ENCODE data around the gene GIGYF2.

The GIGYF2 gene

DNA sequence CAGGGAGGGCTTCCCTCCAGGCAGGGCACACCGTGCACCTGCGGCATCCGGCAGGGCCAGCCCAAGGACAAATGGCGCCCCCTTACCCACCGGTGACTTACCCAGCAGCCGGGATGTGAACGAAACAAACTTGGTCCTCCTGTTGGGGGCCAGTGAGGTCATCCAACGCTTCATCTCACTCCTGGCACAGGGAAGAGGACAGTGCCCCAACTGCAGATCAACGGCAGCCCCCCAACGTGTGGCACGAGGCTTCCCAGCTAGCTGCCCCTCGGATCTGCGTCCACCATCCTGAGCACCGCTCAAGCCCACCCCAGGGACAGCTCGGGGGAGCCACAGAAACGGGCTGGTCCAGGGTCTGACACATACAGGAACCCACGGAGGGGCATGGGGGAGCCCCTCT, 185.0 kb downstream of the GIGYF2 start:
- DNase-seq (ENCODE audit: low spot score), result no peak

DNA sequence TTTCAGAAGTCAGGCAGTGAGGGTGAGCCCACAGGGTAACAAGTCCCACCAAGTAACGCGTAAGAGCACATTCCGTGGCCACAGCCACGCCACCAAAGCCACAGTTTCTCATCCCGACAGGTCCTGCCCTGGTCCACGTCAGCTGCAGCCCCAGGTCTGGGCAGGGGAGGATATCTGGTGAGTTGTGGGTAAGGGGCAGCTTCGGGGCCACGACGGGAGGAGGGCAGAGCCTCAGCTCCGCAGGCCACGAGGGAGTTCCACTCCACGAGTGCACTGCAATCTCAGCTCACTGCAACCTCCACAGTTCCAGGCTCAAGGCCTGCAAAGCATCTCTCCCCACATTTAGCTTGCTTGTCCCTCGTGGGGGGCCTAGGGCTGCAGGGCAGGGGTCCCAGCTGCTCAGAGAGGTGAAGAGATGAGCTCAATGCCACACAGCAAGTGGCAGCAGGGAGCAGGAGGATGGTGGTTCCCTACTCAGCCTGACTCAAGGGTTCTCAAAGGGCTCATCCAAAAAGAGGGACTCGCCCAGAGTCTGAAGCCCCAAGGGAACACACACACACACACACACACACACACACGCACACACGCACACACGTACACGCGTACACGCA, 185.5 kb downstream of the GIGYF2 start:
- no peak for DNase-seq (ENCODE audit: low spot score)

DNA sequence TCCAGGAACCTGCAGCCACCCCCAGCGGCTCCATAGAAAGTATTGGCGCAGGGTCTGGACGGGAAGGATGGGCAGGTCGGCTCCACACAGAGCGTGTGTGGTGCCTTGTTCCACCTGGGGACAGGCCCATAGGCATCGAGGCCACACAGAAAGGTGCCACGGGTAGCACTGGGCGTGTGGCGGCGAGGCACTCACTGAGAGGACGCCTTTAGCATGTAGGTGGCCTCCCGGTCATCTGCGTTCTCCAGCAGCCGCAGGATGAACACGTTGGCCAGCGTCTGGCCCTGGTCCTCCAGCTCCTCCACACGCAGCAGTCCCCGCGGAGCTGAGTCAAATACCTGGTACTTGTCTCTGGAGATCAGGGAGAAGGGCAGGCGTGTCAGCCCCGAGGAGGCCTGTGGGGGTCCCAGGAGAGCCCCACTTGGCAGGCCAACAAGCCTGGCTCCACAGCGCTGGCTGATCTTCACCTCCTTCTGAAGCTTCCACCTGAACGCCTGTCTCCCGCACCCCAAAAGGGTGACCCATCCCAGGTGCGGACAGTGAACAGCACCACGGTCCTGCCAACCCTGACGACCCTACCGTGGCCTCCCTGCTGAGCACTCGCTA, 186.1 kb downstream of the GIGYF2 start:
- no peak for DNase-seq (ENCODE audit: low spot score)

DNA sequence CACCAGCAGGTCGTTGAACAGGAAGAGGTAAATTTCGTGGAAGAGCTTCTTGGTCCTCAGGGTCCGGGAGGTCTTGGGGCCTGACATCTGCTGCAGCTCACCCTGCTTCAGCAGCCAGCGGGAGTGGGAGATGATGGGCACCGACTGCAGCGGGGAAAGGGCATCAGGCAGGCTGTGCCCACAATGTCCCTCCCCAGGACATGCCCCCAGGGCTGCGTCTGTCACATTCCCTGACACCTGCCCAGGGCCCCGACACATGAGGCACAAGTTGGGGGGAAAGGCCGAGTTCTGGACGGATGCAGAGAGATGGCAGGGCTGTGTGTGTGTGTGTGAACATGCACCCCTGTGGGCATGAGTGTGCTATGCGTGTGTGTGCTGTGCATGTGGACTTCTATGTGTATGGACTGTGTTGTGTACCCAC, 186.9 kb downstream of the GIGYF2 start:
- no peak for DNase-seq (ENCODE audit: low spot score)

DNA sequence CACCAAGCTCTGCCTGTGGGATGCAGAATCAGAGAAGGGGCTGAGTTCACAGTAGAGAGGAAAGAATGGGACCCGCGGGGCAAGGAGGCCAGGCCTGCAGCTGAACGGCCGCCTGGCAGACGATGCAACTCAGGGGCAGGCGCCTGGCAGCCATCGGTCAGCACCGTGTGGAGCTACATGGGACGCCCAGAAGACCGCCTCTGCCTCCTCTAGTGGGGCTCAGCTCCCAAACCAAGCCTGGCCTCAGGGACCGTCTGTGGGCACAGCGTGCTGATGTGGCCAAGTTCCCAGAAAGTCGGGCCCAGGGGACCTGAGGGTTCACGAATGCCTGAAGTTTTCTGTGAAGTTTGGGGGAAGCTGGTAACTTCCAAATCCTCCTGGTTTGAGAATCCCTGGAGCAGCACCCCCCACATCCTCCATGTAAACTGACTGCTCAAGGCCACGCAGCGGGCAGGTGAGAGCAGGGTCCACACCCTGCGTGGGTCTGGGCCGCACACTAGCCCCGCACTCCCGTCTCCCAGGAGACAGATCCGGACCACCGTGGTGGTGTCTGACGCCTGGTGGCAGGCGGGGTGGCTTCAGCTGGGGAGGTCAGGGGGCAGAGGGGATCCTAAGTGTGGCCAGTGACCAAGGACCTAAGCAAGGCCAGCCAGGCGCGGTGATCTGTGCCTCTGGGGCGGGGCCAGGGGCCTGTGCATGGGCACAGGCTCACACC, 187.6 kb downstream of the GIGYF2 start:
- no peak for DNase-seq (ENCODE audit: low spot score)

DNA sequence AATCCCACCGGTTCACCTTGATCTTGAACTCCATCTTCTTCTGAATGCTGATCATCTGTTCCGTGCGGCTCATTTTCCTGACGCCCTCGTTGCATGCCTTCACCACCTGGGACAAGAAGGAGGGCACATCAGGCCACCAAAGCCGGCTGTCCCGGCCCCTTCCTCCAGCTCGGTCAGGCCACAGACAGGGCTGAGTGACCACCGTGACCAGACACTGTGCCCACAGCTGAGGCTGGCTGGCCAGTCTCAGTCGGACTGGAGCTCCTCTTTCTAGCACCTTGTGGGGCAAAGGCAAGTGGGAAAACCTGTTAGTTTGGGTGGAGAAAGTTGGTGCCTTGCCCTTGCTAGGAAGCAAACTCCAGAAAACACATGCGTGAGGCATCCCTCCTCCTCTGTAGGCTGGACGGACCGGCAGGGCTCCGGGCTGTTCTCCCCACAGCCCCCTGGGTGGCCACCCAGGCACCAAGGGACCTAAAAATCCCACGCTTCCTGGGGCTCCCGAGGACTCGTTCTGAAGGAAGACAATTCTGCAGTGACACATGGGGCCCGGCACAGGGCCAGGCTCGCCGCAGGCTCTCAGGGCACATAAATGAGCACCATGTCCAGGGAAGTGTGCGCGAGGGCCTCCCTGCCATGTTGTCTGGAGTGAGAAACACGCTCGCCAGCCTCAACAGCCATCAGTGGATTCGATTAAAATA, 188.3 kb downstream of the GIGYF2 start:
- no peak for DNase-seq (ENCODE audit: low spot score)

DNA sequence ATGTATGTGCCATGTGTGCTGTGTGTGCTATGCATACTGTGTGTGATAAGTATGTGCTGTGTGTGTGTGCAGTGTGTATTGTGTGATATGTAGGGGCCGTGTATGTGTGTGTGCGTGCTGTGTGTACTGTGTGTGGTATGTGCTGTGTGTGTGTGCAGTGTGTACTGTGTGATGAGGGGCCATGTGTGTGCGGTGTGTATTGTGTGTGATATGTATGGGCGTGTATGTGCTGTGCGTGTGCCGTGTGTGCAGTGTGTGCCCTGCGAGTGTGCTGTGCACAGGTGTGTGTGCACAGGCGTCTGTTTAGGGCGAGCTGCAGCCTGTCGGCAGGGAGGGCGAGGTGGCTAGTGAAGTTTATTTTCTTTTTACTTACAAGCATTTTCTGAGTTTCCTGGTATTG, 189.0 kb downstream of the GIGYF2 start:
- DNase-seq (ENCODE audit: low spot score), result no peak

DNA sequence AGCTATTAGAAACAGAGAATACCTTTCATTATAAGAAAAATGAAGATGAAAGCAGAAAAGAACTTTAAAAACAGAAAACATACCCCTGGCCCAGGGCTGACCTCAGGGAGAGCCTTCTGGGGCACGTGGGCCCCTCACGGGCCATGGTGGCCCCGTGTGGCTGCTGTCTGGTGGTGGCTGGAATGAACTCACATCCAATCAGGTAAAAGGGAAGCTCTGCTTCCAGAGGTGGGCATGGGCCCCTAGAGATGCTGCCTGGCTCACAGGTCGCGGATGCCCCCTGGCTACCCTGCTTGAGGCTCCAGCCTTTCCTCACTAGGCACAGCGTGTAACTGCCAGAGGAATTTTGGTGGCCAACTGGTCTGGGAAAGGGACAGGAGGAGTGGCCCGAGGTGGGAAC, 189.5 kb downstream of the GIGYF2 start:
- peak; percentile 39 for DNase-seq (ENCODE audit: low spot score)

DNA sequence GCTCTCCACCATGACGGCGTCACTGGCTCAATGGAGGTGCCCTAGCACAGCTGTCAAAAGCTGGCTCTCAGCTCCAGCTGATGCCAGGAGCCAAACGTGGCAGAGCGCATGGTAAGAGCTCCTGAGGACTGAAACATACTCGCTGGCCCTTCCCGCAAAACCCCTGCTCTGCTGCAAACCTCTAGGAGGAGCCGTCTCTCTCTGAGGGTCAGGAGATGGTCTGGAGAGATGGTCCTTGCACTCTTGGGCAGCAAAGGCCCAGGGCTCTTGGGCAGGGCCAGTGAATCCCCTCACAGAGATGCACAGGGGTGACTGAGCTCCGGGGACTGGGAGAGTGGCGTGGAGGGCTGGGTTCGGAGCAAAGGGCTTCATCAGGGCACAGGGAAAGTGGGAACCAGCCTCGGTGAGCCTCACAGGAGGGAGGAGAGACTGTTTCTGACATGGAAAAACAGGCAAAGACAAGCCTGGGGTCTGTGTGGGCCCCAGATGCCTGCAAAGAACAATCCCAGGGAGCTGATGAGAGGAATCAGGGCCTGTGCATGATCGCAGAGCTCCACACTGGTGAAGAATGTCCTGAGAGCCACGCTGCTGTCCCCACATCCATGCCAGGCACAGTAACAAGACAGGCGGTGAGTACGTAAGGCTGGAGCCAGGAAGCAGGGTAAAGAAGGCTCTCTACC, 190.2 kb downstream of the GIGYF2 start:
- peak; percentile 58 for DNase-seq (ENCODE audit: low spot score)

DNA sequence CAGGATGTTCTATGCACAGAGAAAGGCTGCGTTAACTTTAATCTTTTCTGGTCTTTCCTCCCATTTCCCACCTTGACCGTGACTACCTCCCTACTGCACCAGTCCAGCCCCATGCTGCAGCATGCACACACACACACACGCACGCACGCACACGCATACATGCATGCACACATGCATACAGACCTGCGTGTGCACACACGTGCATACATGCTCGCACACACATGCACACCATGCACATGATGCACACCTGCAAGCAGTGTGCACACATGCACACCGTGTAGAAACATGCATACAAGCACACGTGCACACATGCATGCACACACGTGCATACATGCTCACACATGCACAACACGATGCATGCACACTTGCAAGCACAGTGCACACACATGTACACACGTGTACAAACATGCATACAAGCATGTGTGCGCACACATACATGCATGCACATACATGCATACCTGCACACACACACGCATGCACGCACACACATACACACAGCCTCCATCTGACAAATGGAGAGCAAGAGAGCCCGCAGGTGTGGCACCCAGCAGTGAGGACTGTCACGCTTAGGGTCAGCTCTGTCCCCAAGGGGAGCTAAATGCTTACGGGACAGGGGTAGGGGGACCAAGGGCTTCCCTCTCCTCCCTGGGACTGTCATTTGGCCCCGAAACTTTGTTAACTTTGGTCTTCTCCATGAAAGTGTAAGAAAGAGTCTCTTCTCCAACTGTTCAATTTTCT, 191.1 kb downstream of the GIGYF2 start:
- DNase-seq (ENCODE audit: low spot score), result no peak

DNA sequence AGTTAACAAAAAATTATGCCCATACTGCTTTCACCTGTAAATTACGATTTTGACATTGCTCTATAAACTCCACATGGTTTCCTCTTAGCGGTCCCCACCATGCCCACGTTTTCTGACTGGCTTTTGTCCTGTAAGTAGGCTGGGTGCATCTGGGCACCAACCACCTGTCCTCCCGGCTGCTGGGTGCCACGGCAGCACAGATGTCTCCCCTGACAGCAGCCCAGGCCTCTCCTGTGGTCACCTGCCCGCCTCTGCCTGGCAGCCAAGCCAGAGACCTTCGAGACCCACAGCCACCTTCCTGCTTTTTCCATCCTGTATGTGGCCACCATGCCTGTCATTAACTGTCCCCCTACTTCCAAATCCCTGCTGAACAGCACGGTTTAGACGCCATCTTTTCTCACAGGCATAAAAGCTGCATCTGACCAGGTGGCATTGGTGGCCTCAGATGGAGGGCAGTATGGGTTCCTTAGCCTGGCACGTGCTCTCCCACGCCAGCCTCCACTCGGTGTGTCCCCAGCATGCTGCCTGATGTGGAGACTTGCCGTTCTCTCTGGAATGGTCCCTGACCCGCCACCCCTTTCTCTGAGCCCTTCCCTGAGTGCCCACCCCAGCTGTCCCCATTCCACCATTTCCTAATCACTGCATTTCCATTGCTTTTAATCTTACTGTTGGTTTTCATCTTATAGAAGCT, 191.9 kb downstream of the GIGYF2 start:
- peak; percentile 34 for DNase-seq (ENCODE audit: low spot score)

DNA sequence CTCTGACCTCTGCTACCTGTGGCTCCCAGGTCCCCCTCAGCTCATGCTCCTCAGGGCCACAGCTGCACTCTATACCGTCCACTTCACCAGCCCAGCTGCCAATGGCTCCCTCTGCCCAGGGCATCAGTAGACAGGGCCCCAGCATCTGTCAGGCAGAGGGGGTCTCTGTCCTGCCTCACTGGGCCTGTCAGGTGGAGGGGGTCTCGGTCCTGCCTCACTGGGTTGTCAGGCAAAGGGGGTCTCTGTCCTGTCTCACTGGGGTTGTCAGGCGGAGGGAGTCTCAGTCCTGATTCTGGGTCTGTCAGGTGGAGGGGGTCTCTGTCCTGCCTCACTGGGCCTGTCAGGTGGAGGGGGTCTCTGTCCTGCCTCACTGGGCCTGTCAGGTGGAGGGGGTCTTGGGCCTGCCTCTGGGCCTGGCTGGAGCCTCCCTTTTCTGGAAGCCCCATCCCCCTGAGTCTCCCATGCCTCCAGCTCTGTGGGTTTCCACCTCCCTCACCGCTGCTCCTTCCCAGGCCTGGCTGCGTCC, 192.8 kb downstream of the GIGYF2 start:
- peak; percentile 43 for DNase-seq (ENCODE audit: low spot score)

DNA sequence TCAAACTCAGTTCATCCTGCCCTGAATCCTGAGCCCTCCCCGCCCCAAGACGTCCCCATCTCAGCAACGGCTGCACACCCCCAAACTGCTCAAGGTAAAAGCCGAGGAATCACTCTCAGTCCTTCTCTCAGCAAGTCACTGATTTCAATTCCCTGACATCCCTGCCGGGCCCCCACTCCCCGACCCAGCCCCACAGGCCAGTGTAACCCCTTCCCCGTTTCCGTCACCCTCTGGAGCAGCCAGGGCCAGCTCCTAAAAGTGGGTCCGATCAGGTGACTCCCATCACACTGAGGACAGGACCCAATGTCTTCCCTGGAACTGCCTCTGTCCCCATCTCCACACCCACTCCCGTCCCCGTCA, 193.4 kb downstream of the GIGYF2 start:
- DNase-seq (ENCODE audit: low spot score), result no peak

DNA sequence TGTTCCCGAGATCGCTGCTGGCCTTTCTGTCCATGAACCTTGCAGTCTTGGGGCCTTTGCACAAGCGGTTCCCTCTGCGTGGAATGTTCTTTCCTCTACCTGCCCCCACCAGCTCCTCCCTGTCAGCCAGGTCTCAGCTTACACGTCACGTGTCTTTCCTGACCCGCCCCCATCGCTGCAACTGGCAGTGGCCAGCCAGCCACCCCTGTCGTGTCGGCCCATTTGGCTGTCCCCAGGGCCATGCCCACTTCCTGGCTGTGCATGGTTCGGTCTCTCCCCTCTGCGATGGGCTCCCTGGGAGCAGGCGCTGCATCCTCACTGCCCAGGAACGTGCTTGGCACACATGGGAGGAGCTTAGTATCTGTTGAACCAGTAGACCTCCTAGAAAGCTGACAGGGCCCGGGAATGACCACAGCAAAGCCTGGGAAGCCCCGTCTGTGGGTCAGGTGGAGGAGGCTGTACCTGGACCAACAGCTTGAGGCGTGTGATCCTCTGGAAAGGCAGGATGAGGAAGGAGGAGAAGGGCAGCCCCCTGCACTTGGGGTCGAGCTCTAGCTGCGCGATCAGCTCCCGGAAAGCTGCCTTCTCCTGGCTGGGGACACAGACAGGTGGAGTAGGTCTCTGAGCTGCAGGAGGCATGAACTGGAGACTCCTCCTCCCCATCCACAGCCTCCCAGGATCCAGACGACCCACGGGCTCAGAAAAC, 193.9 kb downstream of the GIGYF2 start:
- DNase-seq (ENCODE audit: low spot score), result peak; percentile 77

DNA sequence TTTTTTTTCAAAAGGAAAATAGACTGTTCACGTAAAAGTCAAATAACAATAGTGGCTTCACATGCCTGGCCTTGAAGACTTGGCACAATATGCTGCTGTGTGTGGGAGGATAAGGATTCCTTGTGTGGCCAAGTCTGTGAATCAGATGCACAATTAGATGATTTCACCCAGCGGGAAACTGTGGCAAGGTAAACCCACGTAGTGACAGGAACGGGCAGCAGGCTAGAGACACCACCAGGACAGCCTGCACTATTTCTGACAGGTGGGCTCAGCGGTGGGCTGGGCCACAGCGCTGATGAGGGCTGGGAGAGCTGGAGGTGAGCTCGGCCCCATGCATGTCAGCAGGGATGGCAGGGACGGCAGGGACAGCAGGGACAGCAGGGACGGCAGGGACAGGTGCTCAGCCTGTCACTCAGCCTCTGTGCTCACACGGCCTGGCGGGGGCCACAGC, 194.5 kb downstream of the GIGYF2 start:
- peak; percentile 38 for DNase-seq (ENCODE audit: low spot score)

DNA sequence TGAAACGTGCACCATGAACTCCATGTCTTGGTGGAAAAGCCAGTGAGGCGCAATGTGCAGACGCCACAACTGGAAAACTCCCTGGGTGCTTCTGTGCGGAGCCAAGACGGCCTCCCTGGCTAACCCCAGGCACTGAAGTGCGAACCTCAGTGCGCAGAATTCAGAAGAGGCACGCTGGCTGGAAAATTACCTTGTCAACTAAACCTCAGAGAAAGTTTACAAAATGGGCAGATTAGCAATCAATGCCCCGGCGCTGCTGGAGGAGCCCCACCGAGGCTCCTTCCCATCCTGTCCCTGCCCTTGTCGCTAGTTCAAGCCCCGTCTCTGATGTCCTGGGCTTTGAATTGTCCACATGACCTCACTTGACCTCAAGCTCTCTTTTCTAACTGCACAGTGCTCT, 195.1 kb downstream of the GIGYF2 start:
- no peak for DNase-seq (ENCODE audit: low spot score)

DNA sequence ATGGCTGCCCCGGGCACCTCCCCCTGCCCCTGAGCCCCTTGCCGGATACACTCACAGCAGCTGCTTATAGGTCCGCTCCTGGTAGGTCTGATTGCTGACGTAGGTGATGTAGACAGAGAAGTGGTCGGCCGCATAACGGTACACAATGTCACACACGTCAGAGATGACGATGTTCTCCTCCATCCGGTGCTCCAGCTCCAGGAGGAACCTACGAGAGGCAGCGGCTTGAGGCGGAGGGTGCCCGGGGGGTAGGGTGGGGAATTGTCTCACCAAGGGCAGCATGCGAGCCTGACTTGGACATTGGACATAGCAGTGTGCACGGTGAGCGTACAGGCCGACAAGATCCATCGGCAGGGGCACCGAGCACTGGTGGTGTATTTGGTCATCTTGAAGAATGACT, 195.7 kb downstream of the GIGYF2 start:
- DNase-seq (ENCODE audit: low spot score), result peak; percentile 38

DNA sequence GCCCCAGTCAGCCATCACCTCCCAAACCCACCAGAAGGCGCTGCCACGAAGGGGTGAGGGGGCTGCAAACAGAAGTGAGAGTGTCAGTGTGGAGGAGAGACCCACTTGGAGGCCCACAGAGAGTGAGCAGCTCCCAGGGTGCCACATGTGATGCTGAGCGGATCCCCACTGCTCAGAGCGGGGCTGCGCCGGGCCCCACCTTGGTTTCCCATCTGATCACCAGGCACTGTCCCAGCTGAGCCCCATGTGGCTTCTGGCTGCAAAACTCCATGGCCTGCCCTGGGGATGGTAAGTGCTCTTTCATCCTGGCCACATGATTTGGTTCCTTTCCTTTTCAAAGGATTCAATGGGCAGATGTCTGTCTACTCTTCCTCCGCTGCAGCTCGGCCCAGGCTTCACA, 196.7 kb downstream of the GIGYF2 start:
- peak; percentile 41 for DNase-seq (ENCODE audit: low spot score)

DNA sequence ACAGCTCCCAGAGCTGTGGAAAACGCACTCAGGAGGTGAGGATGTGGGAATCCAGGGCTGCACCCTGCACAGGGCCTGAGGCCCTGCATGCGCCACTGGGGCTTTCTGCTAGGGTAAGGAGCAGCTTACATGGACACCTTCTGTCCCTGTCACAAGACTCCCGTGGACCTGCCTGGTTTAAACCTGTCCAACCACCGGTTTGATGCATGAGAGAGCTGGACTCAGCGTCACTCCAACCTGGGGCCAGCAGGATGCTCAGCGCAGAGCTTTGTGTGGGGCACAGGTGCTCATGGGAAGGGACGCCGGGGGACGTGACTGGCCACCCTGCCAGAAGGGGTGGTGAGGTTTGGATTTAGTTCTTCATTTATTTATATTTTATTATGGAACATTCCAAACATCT, 197.1 kb downstream of the GIGYF2 start:
- DNase-seq (ENCODE audit: low spot score), result peak; percentile 37

DNA sequence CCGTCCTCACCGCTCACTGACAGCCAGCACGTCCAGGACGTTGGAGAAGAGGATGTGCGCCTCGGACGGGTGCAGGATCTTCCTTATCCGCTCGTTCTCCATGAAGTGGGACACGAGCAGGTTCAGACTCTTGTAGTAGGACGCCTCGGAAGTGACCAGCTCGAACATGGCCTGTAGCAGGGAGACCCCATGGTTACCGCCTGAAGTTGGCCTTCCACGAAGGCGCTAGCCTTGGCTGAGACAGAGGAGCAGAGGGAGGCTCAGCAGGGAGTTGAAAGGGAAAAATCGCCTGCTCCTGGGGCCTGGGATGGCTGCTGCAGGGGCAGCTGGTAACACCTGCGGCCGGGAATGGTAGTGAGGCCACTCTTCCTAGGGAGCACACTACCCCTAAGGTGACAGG, 197.6 kb downstream of the GIGYF2 start:
- peak; percentile 40 for DNase-seq (ENCODE audit: low spot score)

Data from ecto neural progenitor cell (in vitro differentiated cells).